ENCODE results near the gene NEK7.
A peak's percentile ranks its signal among the peaks of the same experiment; 100 is the strongest.

The NEK7 gene

DNA sequence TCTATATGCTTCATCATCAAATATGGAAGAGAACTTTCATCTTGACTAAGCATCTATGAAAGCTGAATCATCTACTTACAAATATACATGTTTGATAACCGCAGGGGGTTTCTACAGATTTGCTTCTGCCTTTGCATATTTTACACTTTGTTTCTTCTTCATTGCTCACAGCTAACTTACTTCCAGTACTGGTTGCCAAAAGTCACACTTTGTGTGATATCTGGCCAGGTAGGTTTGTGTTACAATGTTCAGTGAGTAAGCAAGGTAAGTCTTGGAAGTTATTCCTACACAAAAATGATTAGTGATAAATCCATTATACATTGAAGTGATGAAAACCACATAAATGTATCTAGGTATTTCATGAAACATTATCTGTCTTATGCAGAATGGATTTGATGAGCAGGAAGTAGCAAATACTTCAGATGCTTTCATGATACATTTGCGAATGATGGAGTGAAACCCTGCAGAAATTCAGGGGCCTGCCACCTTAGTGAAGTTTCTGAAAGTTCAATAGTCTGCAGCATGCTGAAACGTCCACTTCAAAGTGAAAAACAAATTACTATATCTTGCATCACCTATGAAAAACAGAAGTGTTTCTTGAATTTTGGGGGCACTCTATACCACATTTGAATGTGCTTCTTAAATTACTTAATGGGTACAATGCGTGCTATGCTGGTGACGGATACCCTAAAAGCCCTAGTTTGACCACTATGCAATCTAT is 196.3 kb downstream of the NEK7 start:
- peak; percentile 62 for DNase-seq (ENCODE audit: low spot score)

DNA sequence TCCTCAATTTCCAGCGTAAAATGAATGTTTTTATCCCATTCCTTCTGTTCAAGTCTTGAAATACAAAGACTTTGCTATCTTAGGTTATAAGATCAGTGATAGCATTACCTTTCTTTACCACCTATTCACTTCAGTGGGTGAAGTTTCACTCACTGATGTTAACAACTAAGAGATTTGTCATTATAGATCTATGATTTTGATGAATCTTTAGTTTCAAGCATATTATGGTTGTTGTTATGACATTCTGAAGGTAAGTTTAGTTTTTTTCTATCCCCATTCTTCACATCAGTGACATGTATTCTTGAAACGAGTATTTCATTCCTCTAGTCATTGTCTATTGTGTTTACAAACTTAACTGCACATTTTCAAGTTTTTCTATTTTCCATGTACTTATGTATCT is 201.1 kb downstream of the NEK7 start:
- DNase-seq (ENCODE audit: low spot score) = no peak

DNA sequence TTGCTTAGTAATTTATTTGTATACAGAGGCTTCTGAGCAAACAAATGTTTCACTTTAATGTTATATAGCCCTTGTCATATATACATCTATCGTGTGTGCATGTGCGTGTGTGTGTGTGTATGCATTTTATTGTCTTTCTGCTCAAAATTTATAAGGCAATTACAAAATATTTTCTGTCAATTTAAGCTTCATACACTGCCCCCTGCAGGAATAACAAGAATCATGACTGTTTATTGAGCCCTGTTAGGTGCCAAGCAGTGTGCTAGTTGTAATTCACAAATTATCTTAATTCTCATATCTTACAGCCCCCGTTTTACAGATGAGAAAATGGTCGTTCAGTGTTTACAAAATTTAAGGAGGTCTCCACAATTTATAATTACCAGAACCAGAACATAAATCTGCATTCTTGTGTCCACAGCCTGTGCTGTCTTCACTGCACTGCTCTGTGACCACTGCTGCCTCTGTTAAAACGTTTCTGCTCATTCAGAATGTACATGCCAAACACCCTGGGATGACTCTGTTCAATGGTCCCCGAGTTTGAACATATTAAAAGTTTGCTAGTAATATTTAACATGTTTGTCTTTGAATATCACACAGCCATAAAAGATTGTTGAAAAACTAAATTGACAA is 202.3 kb downstream of the NEK7 start:
- peak; percentile 44 for DNase-seq (ENCODE audit: low spot score)

GRCh38 chr1:198360208-198360729 is 203.5 kb downstream of the NEK7 start:
- DNase-seq (ENCODE audit: low spot score) = no peak

DNA sequence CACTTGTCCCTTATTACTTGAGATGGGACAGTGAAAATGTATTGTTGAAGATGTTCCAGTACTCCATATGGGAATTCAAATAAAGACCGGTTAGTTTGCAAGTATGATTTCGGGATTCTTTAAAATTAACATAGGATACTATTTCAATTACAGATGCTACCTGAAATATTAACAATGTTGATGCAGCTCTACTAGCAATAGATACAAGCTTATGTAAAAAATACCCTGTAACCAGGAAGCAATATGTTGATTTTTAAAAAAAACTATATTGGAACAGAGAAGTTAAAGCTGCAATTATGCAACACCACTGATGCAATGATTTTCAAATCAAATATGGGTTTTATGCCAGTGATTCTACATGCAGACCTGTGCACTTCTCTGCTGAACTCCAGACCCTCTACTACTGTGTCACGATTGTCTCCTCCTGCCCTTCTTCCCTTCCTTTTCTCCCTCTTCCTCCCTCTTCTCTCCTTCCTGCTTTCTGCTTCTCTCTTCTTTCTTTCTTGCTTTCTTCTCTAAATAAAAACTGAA is 204.5 kb downstream of the NEK7 start:
- DNase-seq (ENCODE audit: low spot score) = no peak

GRCh38 chr1:198363625-198364151 is 206.9 kb downstream of the NEK7 start:
- DNase-seq (ENCODE audit: low spot score) = peak; percentile 74

DNA sequence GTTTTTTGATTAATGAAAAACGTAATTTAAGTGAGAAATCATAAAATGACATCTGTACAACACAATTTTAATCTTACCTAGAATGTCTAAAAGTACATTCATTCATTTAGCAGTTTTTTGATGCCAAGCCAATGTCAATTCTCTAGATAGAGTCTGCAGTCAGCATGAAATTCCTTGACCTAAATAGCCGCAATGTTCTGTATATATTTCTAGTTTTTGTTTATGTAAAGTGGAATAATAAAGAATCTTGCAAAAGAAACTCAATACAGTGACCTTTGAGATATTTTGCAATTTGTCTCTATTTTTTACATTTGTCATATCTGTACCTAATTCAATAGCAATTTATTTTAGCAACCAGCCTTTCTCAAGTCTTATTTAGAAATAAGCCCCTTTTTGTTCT is 207.7 kb downstream of the NEK7 start:
- no peak for DNase-seq (ENCODE audit: low spot score)

- no peak for DNase-seq (ENCODE audit: low spot score)
Measured at GRCh38 chr1:198367296-198367695, 210.5 kb downstream of the NEK7 start.

DNA sequence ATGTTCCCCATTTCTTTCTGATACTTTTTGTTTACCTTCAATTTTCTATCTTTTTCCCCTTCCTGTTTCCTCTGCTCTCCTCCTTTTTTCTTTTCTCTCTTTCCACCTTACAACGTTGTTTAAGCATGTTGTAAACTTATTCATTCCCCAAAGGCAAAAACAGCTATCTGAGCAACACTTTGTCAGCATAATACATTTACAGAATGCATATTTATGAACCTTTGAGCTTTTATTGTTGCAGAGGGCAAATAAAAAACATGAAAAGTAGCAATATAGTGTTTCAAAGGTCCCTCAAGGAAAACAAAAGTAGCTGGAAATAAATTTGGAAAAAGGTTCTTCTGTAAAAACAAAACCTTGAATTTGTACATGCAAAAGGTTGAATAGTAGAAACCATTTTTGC is 214.2 kb downstream of the NEK7 start:
- no peak for DNase-seq (ENCODE audit: low spot score)
